Ovary (tissue), 9 donors: ENCODE results near the gene PTHLH. TPM values are rescaled to one million over a fixed set of nuclear protein-coding genes. Genes with fewer than 3 reads are reported as not detected.

ENCODE experiments used
- DNase-seq, 5 donors: peaks; one replicate each; pipeline ENCODE4 v3.0.0-alpha.2; 2019 to 2020
- H3K27ac ChIP-seq, 2 donors: fragments of 200-600 bp; one replicate each; pipeline versions ENCODE4 v1.5.1 to v1.8.0; 2019 to 2022
- H3K27me3 ChIP-seq: fragments of 200-600 bp; one replicate; pipeline ENCODE4 v1.8.0; 2022
- H3K36me3 ChIP-seq: fragments of 200-600 bp; sonication (generic); one replicate; pipeline ENCODE4 v1.5.1; 2019
- H3K4me1 ChIP-seq: one replicate; pipeline ENCODE4 v1.8.1; 2013; ENCODE audit warnings: mild to moderate bottlenecking, moderate library complexity; ENCODE audit not compliant: insufficient read depth
- H3K4me3 ChIP-seq: fragments of 200-600 bp; sonication (generic); one replicate; pipeline ENCODE4 v1.5.1; 2017
- H3K9me3 ChIP-seq, 2 donors: fragments of 200-600 bp in 1 of 2; sonication (generic) in 1 of 2; one replicate each; pipeline versions ENCODE4 v1.5.1 to v1.8.1; 2013 to 2019; ENCODE audit warnings: mild to moderate bottlenecking in 1 of 2, moderate library complexity in 1 of 2
- CTCF ChIP-seq, 3 donors: fragments of 450-650 bp in 2 of 3; fragments of 200-600 bp in 1 of 3; IDR thresholded peaks; one replicate each; pipeline versions ENCODE4 v1.5.1 to v1.8.0; 2016 to 2022; ENCODE audit warnings: antibody characterized with exemption in 3 of 3, mild to moderate bottlenecking in 1 of 3
- EP300 ChIP-seq: sonication (generic); formaldehyde crosslinking; IDR thresholded peaks from one replicate; pipeline ENCODE4 v1.6.1; 2017; ENCODE audit warnings: antibody characterized with exemption
- POLR2A ChIP-seq: fragments of 450-650 bp; IDR thresholded peaks from one replicate; pipeline ENCODE4 v1.6.1; 2017; ENCODE audit warnings: antibody characterized with exemption, mild to moderate bottlenecking, moderate library complexity
- WGBS, 3 donors: extraction: QIAGEN DNeasy Blood & Tissue Kit in 1 of 3; methylation state at CpG; one replicate each; pipeline versions ENCODE4 v1.1.5 to v1.1.7; 2013 to 2017; 5-methylcytosine and 5-hydroxymethylcytosine counted together
- intact Hi-C, 4 donors: fragments of 100-400 bp; cut with DNase I; formaldehyde crosslinking; loops; one replicate each; pipeline versions ENCODE4 v1.11.0 to v1.15.1; 2022 to 2023
- polyA plus RNA-seq, 2 donors: library from polyadenylated mRNA; stranded (reverse); fragments of 200-250 nt in 1 of 2; fragments of 350-450 nt in 1 of 2; fragmentation: Illumina TruSeq in 1 of 2; extraction: RNeasy Lipid Tissue Mini Kit (QIAGEN cat#74804) in 1 of 2; gene quantifications; one replicate each; pipeline ENCODE4 v1.2.3, GENCODE V29; 2013 to 2014
- total RNA-seq, 7 donors: library from RNA; depleted of rRNA in 2 of 7; stranded (reverse); fragments of >200 nt in 2 of 7; fragmentation: NEBNext Ultra II Directional in 3 of 7; extraction: Animal tissue kit (Norgen Biotek cat#: 25700) in 3 of 7; gene quantifications; one replicate each; pipeline versions ENCODE4 v1.1.0 to v1.2.4, GENCODE V29; 2016 to 2023
- donor health status: DM: no; HTN: no; CAD: no; lungs with moderate emphysema.
- donor health status: DM: no; HTN: no; CAD: no.
- donor health status: Bipolar disorder and iron deficiency.
- donor health status: DM: yes; HTN: yes; CAD: no.
- donor health status: DM: no; HTN: no; CAD: no.
- donor health status: DM: yes; HTN: yes; CAD: no.

PTHLH gene
- total and polyA plus RNA-seq, 9 donors, result 0.50 to 4.3 (median 0.77) TPM

- no peaks in the 10 kb centered on the region for H3K27me3 ChIP-seq
- no peak overlapping the region for H3K27ac ChIP-seq
- peak in 3 of 5 donors; percentile 18 to 55 (median 22) for DNase-seq
- H3K4me1 ChIP-seq, result no peaks in the 10 kb centered on the region
- no peak overlapping the region for H3K4me3 ChIP-seq
- intact Hi-C loops, result no loop called here
- 1% methylated on average over 60 to 61 of the region's 61 CpGs for WGBS, 3 donors
- no peaks in the 10 kb centered on the region for H3K9me3 ChIP-seq
- TF ChIP-seq EP300 (no peak), CTCF (IDR thresholded peaks at IDR 0.05) (no peak), POLR2A (no peak)
- no peaks in the 10 kb centered on the region for H3K36me3 ChIP-seq
These were observed 2.9 kb upstream of the PTHLH start for GRCh38 chr12:27975222-27976136.

- TF ChIP-seq EP300, result no peak
- TF ChIP-seq CTCF (IDR thresholded peaks at IDR 0.05), result no peak
- no peak for TF ChIP-seq POLR2A
- Histone ChIP-seq H3K9me3 (no peaks in the 10 kb centered on the region), H3K27ac (no peak overlapping the region), H3K36me3 (no peaks in the 10 kb centered on the region), H3K27me3 (no peaks in the 10 kb centered on the region), H3K4me3 (no peak overlapping the region), H3K4me1 (peaks cover 1% of the 10 kb centered on the region)
- intact Hi-C loops, result loop anchor here in 1 of 4 donors (5.0 kb wide), 1 partner anchor 938 kb away; no protein-coding TSS in a partner anchor
- 2 to 4% (median 2%) methylated on average over 25 to 26 of the region's 26 CpGs for WGBS, 3 donors
- DNase-seq, result peak in 1 of 5 donors; percentile 6
These were observed 2.2 kb upstream of the PTHLH start for GRCh38 chr12:27974735-27975221.

- no peak for DNase-seq
- Histone ChIP-seq H3K9me3 (no peaks in the 10 kb centered on the region), H3K27me3 (no peaks in the 10 kb centered on the region), H3K36me3 (no peaks in the 10 kb centered on the region), H3K27ac (no peak overlapping the region), H3K4me1 (peaks cover 1% of the 10 kb centered on the region), H3K4me3 (no peak overlapping the region)
- TF ChIP-seq CTCF (IDR thresholded peaks at IDR 0.05), result no peak
- no peak for TF ChIP-seq POLR2A
- TF ChIP-seq EP300, result no peak
- WGBS, 3 donors, result 56 to 65% (median 64%) methylated on average over 4 of the region's 4 CpGs
- intact Hi-C loops, result loop anchor here in 1 of 4 donors (5.0 kb wide), 1 partner anchor 939 kb away; no protein-coding TSS in a partner anchor
These were observed 956 bp upstream of the PTHLH start for GRCh38 chr12:27973487-27973890.

GRCh38 chr12:27971606-27972005 is 927 bp downstream of the PTHLH start:
- intact Hi-C loops, result loop anchor here in 1 of 4 donors (5.0 kb wide), 1 partner anchor 941 kb away; no protein-coding TSS in a partner anchor

GRCh38 chr12:27971121-27971489 is 1.4 kb downstream of the PTHLH start:
- H3K36me3 ChIP-seq, result no peaks in the 10 kb centered on the region
- 26 to 41% (median 34%) methylated on average over 11 of the region's 11 CpGs for WGBS, 3 donors
- intact Hi-C loops, result loop anchor here in 1 of 4 donors (5.0 kb wide), 1 partner anchor 941 kb away; no protein-coding TSS in a partner anchor
- peaks cover 1% of the 10 kb centered on the region for H3K4me1 ChIP-seq
- H3K4me3 ChIP-seq, result no peak overlapping the region
- H3K27ac ChIP-seq, result no peak overlapping the region
- H3K9me3 ChIP-seq, result no peaks in the 10 kb centered on the region
- no peaks in the 10 kb centered on the region for H3K27me3 ChIP-seq
- DNase-seq, result no peak
- TF ChIP-seq POLR2A (no peak), EP300 (no peak), CTCF (IDR thresholded peaks at IDR 0.05) (no peak)

More at GRCh38 chr12:27971606-27972005, 927 bp downstream of the PTHLH start:
- Histone ChIP-seq H3K9me3 (no peaks in the 10 kb centered on the region), H3K27me3 (no peaks in the 10 kb centered on the region), H3K4me3 (no peak overlapping the region), H3K36me3 (no peaks in the 10 kb centered on the region), H3K27ac (no peak overlapping the region), H3K4me1 (peaks cover 1% of the 10 kb centered on the region)
- WGBS, 3 donors, result 49 to 62% (median 57%) methylated on average over 7 of the region's 7 CpGs
- no peak for TF ChIP-seq EP300
- DNase-seq, result no peak
